Keratinocyte (primary cell): ENCODE measurements around the gene CDKAL1. TPM values are rescaled to one million over a fixed set of nuclear protein-coding genes. Genes with fewer than 3 reads are reported as not detected.

Experiments
- DNase-seq: peaks from one replicate; pipeline ENCODE4 v3.0.0-alpha.2; 2011; ENCODE audit warnings: low read depth, missing footprints, low spot score
- FAIRE-seq: peaks from 2 replicates; lab custom pipeline; 2011; peaks lifted over from hg19 to GRCh38; lab: Jason Lieb, UNC
- H2AFZ ChIP-seq: 2 replicates; pipeline ENCODE4 v1.6.0; 2012; ENCODE audit warnings: low read length, control low read depth, inconsistent platforms; ENCODE audit not compliant: control insufficient read depth
- H3K27ac ChIP-seq: 2 replicates; pipeline ENCODE4 v1.5.1; 2011; ENCODE audit warnings: low read length; ENCODE audit not compliant: control insufficient read depth, insufficient read depth
- H3K27me3 ChIP-seq: 3 replicates; pipeline ENCODE4 v1.6.0; 2011; ENCODE audit warnings: low read length; ENCODE audit not compliant: control insufficient read depth, insufficient read depth; ENCODE audit errors: extremely low read depth
- H3K36me3 ChIP-seq, 2 experiments: 2 replicates in 1 of 2; 3 replicates in 1 of 2; pipeline ENCODE4 v1.5.1; 2011; ENCODE audit warnings: low read length in 2 of 2, mild to moderate bottlenecking in 1 of 2; ENCODE audit not compliant: control insufficient read depth in 2 of 2, insufficient read depth in 2 of 2; ENCODE audit errors: extremely low read depth in 1 of 2
- H3K4me1 ChIP-seq: 3 replicates; pipeline ENCODE4 v1.5.1; 2011; ENCODE audit warnings: low read length; ENCODE audit not compliant: control insufficient read depth, insufficient read depth; ENCODE audit errors: extremely low read depth
- H3K4me2 ChIP-seq: 3 replicates; pipeline ENCODE4 v1.6.0; 2011; ENCODE audit warnings: low read depth, low read length; ENCODE audit not compliant: control insufficient read depth, insufficient read depth; ENCODE audit errors: extremely low read depth
- H3K4me3 ChIP-seq, 3 experiments: fragments of 200-600 bp in 1 of 3; sonication (generic) in 1 of 3; 2 replicates in 2 of 3; 3 replicates in 1 of 3; pipeline ENCODE4 v1.5.1; 2011 to 2016; ENCODE audit warnings: low read length in 3 of 3, mild to moderate bottlenecking in 3 of 3, control low read depth in 2 of 3, inconsistent platforms in 1 of 3, low read depth in 1 of 3, mixed read lengths in 1 of 3, mixed run types in 1 of 3, moderate library complexity in 1 of 3; ENCODE audit not compliant: control insufficient read depth in 2 of 3, insufficient read depth in 2 of 3; ENCODE audit errors: extremely low read depth in 1 of 3
- H3K79me2 ChIP-seq: 2 replicates; pipeline ENCODE4 v1.6.0; 2012; ENCODE audit warnings: low read length; ENCODE audit not compliant: control insufficient read depth, insufficient read depth
- H3K9ac ChIP-seq: 3 replicates; pipeline ENCODE4 v1.6.0; 2011; ENCODE audit warnings: low read length; ENCODE audit not compliant: control insufficient read depth, insufficient read depth; ENCODE audit errors: extremely low read depth
- H3K9me1 ChIP-seq: 3 replicates; pipeline ENCODE4 v1.6.0; 2011; ENCODE audit warnings: low read length; ENCODE audit not compliant: control insufficient read depth, insufficient read depth; ENCODE audit errors: extremely low read depth
- H3K9me3 ChIP-seq: 2 replicates; pipeline ENCODE4 v1.5.1; 2012; ENCODE audit warnings: low read depth, low read length; ENCODE audit not compliant: control insufficient read depth
- H4K20me1 ChIP-seq: 3 replicates; pipeline ENCODE4 v1.6.0; 2011; ENCODE audit warnings: low read length; ENCODE audit not compliant: control insufficient read depth, insufficient read depth; ENCODE audit errors: extremely low read depth
- CTCF ChIP-seq, 3 experiments: IDR thresholded peaks in 1 of 3; conservative IDR thresholded peaks in 1 of 3; optimal IDR thresholded peaks in 1 of 3; 2 replicates in 2 of 3; 3 replicates in 1 of 3; pipeline versions ENCODE3 to v1.5.1; 2011; ENCODE audit warnings: low read length in 3 of 3, mild to moderate bottlenecking in 3 of 3, moderate library complexity in 2 of 3, control low read depth in 1 of 3, inconsistent platforms in 1 of 3; ENCODE audit not compliant: insufficient read depth in 2 of 3; ENCODE audit errors: extremely low read depth in 1 of 3
- EZH2 ChIP-seq: IDR thresholded peaks from one replicate; pipeline ENCODE4 v1.6.1; 2012; ENCODE audit warnings: inconsistent platforms, mild to moderate bottlenecking, low read length, moderate library complexity
- dilution Hi-C: fragments of 300-500 bp; cut with MboI; formaldehyde crosslinking; loops from one replicate; pipeline ENCODE4 v1.7.0; 2020; ENCODE audit warnings: low sequenced_read_pairs; ENCODE audit not compliant: extremely low pct_ligation_motif_present
- polyA plus RNA-seq, 5 experiments: library from polyadenylated mRNA; depleted of rRNA in 3 of 5; stranded (reverse) in 3 of 5; stranded (forward) in 1 of 5; unstranded in 1 of 5; fragments of >200 nt; gene quantifications; 1 replicate in 1 of 5; 2 replicates in 3 of 5; 3 replicates in 1 of 5; pipeline versions ENCODE4 v1.2.1 to v1.2.3, GENCODE V29; 2011 to 2012; ENCODE audit warnings: missing spikeins in 2 of 5, low read depth in 1 of 5, low replicate concordance in 1 of 5

The CDKAL1 gene
- polyA plus RNA-seq, 1 donor (not counting 4 experiments of a cell fraction or from before 2014, with no cell fraction given), result 5.6 TPM

- Histone ChIP-seq H4K20me1 (no peaks in the 10 kb centered on the region), H3K4me3 (no peak overlapping the region), H3K4me1 (no peaks in the 10 kb centered on the region), H3K27me3 (no peaks in the 10 kb centered on the region), H3K4me2 (no peak overlapping the region), H3K27ac (no peak overlapping the region), H3K36me3 (no peaks in the 10 kb centered on the region), H3K9ac (no peak overlapping the region), H3K9me3 (no peaks in the 10 kb centered on the region), H2AFZ (no peak overlapping the region), H3K79me2 (no peaks in the 10 kb centered on the region), H3K9me1 (no peaks in the 10 kb centered on the region)
- dilution Hi-C loops, result no loop called here
- no peak for FAIRE-seq
- TF ChIP-seq EZH2, result no peak
- TF ChIP-seq CTCF (optimal IDR thresholded peaks at IDR 0.05 in 1 of 3, IDR thresholded peaks at IDR 0.05 in 1 of 3, conservative IDR thresholded peaks at IDR 0.05 in 1 of 3; ENCODE audit: extremely low read depth in 1 of 3, insufficient read depth in 2 of 3, low read length in 3 of 3), result no peak
- DNase-seq, result no peak
These were observed 267.3 kb downstream of the CDKAL1 start for GRCh38 chr6:20801595-20801994.

GRCh38 chr6:20802596-20802995 is 268.3 kb downstream of the CDKAL1 start:
- DNase-seq, result no peak
- H3K4me3 ChIP-seq, result no peak overlapping the region
- H2AFZ ChIP-seq, result no peak overlapping the region
- H3K9me3 ChIP-seq, result no peaks in the 10 kb centered on the region
- H4K20me1 ChIP-seq, result no peaks in the 10 kb centered on the region
- no peaks in the 10 kb centered on the region for H3K36me3 ChIP-seq
- H3K27me3 ChIP-seq, result no peaks in the 10 kb centered on the region
- no peak overlapping the region for H3K27ac ChIP-seq
- H3K4me1 ChIP-seq, result no peaks in the 10 kb centered on the region
- FAIRE-seq, result no peak
- TF ChIP-seq CTCF (optimal IDR thresholded peaks at IDR 0.05 in 1 of 3, IDR thresholded peaks at IDR 0.05 in 1 of 3, conservative IDR thresholded peaks at IDR 0.05 in 1 of 3; ENCODE audit: extremely low read depth in 1 of 3, insufficient read depth in 2 of 3, low read length in 3 of 3), result no peak
- TF ChIP-seq EZH2, result no peak
- H3K4me2 ChIP-seq, result no peak overlapping the region
- H3K9ac ChIP-seq, result no peak overlapping the region
- no peaks in the 10 kb centered on the region for H3K79me2 ChIP-seq
- no peaks in the 10 kb centered on the region for H3K9me1 ChIP-seq
- dilution Hi-C loops, result no loop called here
